GM12878 (cell line): Measurements from ENCODE around the gene REV1. TPM values are rescaled to one million over a fixed set of nuclear protein-coding genes. Genes with fewer than 3 reads are reported as not detected.
A peak's percentile ranks its signal among the peaks of the same experiment; 100 is the strongest.

Source experiments
- ATAC-seq: fragments of 200-7000 bp; cut with Tn5 transposase; 3 replicates; pipeline ENCODE4 v1.9.1; 2020; ENCODE audit warnings: mild to moderate bottlenecking, moderate library complexity
- BruUV-seq: library from RNA; stranded (reverse); fragments of 400-500 nt; replicated peaks from 2 replicates; lab custom pipeline; 2021; lab: Mats Ljungman, UMichigan
- CTCF ChIA-PET: fragments of 300-600 bp; sonication (Branson Sonifier 250); formaldehyde crosslinking; extraction: SDS; loops from one replicate; lab custom pipeline; 2021; ENCODE audit warnings: inconsistent platforms; lab: Yijun Ruan, JAX
- POLR2A ChIA-PET: fragments of 350-600 bp; formaldehyde crosslinking; extraction: SDS; loops from one replicate; lab custom pipeline; 2021; ENCODE audit warnings: inconsistent platforms; lab: Charles Lee
- RAD21 ChIA-PET: fragments of 300-600 bp; sonication (Branson Sonifier 250); formaldehyde crosslinking; loops from one replicate; lab custom pipeline; 2023; ENCODE audit warnings: antibody characterized with exemption; ENCODE audit not compliant: unreplicated experiment; lab: Charles Lee
- SMC1A ChIA-PET: fragments of 300-600 bp; sonication (Branson Sonifier 250); formaldehyde crosslinking; loops from one replicate; lab custom pipeline; 2023; ENCODE audit not compliant: unreplicated experiment, uncharacterized antibody; lab: Charles Lee
- DNase-seq: peaks from one replicate; pipeline ENCODE4 v3.0.0-alpha.2; 2011; ENCODE audit warnings: low read depth, low spot score
- FAIRE-seq: peaks from 3 replicates; lab custom pipeline; 2011; peaks lifted over from hg19 to GRCh38; lab: Jason Lieb, UNC
- H2AFZ ChIP-seq: 2 replicates; pipeline ENCODE4 v1.6.0; 2011; ENCODE audit warnings: low read depth, low read length, control low read depth; ENCODE audit not compliant: control insufficient read depth
- H3K27ac ChIP-seq: 2 replicates; pipeline ENCODE4 v1.5.1; 2011; ENCODE audit warnings: control low read depth; ENCODE audit not compliant: control insufficient read depth, insufficient read depth
- H3K27me3 ChIP-seq, 2 experiments: replicated peaks in 1 of 2; 2 replicates each; pipeline versions ENCODE4 v1.6.0 to v1.6.1; 2011; ENCODE audit warnings: low read length in 1 of 2; ENCODE audit not compliant: control insufficient read depth in 2 of 2, insufficient read depth in 2 of 2
- H3K36me3 ChIP-seq, 2 experiments: 2 replicates each; pipeline ENCODE4 v1.5.1; 2011; ENCODE audit warnings: low read length in 1 of 2; ENCODE audit not compliant: control insufficient read depth in 2 of 2, insufficient read depth in 2 of 2
- H3K4me1 ChIP-seq: 2 replicates; pipeline ENCODE4 v1.6.1; 2011; ENCODE audit warnings: mild to moderate bottlenecking, low read length, moderate library complexity, mixed read lengths; ENCODE audit not compliant: control insufficient read depth, insufficient read depth
- H3K4me2 ChIP-seq: 2 replicates; pipeline ENCODE4 v1.6.0; 2011; ENCODE audit warnings: control low read depth; ENCODE audit not compliant: control insufficient read depth, insufficient read depth
- H3K4me3 ChIP-seq: fragments of 200-600 bp; sonication (generic); 2 replicates; pipeline ENCODE4 v1.5.1; 2016
- H3K79me2 ChIP-seq: 2 replicates; pipeline ENCODE4 v1.6.0; 2011; ENCODE audit warnings: low read length; ENCODE audit not compliant: control insufficient read depth, insufficient read depth
- H3K9ac ChIP-seq: 2 replicates; pipeline ENCODE4 v1.8.0; 2011; ENCODE audit warnings: low read length, control low read depth, mixed read lengths; ENCODE audit not compliant: control insufficient read depth, insufficient read depth
- H3K9me3 ChIP-seq: replicated peaks from 3 replicates; pipeline ENCODE4 v1.5.1; 2011; ENCODE audit warnings: mild to moderate bottlenecking, low read length; ENCODE audit not compliant: control insufficient read depth, insufficient read depth
- H4K20me1 ChIP-seq: 2 replicates; pipeline ENCODE4 v1.6.0; 2011; ENCODE audit not compliant: control insufficient read depth, insufficient read depth
- ATF7 ChIP-seq: fragments of 450-650 bp; IDR thresholded peaks from 2 replicates; pipeline ENCODE4 v1.6.1; 2016; ENCODE audit warnings: low read depth, mild to moderate bottlenecking
- BHLHE40 ChIP-seq, 2 experiments: fragments of 450-650 bp in 1 of 2; IDR thresholded peaks; 2 replicates each; pipeline ENCODE4 v1.6.1; 2011 to 2017; ENCODE audit warnings: low read depth in 2 of 2, borderline replicate concordance in 1 of 2, improper control_type of control experiment in 1 of 2, low read length in 1 of 2, mild to moderate bottlenecking in 1 of 2
- BMI1 ChIP-seq: fragments of 450-650 bp; IDR thresholded peaks from 2 replicates; pipeline ENCODE4 v1.6.1; 2016; ENCODE audit warnings: mild to moderate bottlenecking, moderate library complexity, borderline replicate concordance
- BRCA1 ChIP-seq: IDR thresholded peaks from 2 replicates; pipeline ENCODE4 v1.6.1; 2011; ENCODE audit warnings: low read depth, low read length, improper control_type of control experiment
- CTCF ChIP-seq, 3 experiments: IDR thresholded peaks in 2 of 3; conservative IDR thresholded peaks in 1 of 3; 2 replicates each; pipeline ENCODE4 v1.5.1; 2011; ENCODE audit warnings: low read depth in 3 of 3, low read length in 3 of 3, mild to moderate bottlenecking in 3 of 3, control low read depth in 2 of 3, moderate library complexity in 2 of 3, inconsistent platforms in 1 of 3, mixed read lengths in 1 of 3; ENCODE audit not compliant: control insufficient read depth in 2 of 3, insufficient read depth in 1 of 3; ENCODE audit errors: extremely low read depth in 1 of 3
- DPF2 ChIP-seq: fragments of 450-650 bp; IDR thresholded peaks from 2 replicates; pipeline ENCODE4 v1.6.1; 2017; ENCODE audit warnings: mild to moderate bottlenecking
- EGR1 ChIP-seq, 2 experiments: IDR thresholded peaks; 1 replicate in 1 of 2; 2 replicates in 1 of 2; pipeline ENCODE4 v1.6.1; 2011 to 2012; ENCODE audit warnings: low read depth in 2 of 2, low read length in 2 of 2, borderline replicate concordance in 1 of 2, mild to moderate bottlenecking in 1 of 2, moderate library complexity in 1 of 2
- HCFC1 ChIP-seq: fragments of 150-350 bp; IDR thresholded peaks from 2 replicates; pipeline ENCODE4 v1.6.1; 2014; ENCODE audit warnings: low read length
- IKZF2 ChIP-seq, 2 experiments: fragments of 450-650 bp; IDR thresholded peaks; 2 replicates each; pipeline ENCODE4 v1.6.1; 2017; ENCODE audit warnings: mild to moderate bottlenecking in 2 of 2, moderate library complexity in 2 of 2
- IRF5 ChIP-seq: fragments of 450-650 bp; IDR thresholded peaks from 2 replicates; pipeline ENCODE4 v1.6.1; 2017; ENCODE audit warnings: borderline replicate concordance
- KLF5 ChIP-seq: fragments of 450-650 bp; IDR thresholded peaks from 2 replicates; pipeline ENCODE4 v1.6.1; 2014; ENCODE audit warnings: mild to moderate bottlenecking; ENCODE audit not compliant: partially characterized antibody
- MEF2A ChIP-seq: IDR thresholded peaks from 2 replicates; pipeline ENCODE4 v1.6.1; 2011; ENCODE audit warnings: low read depth, mild to moderate bottlenecking, low read length, moderate library complexity; ENCODE audit not compliant: insufficient read depth
- MTA2 ChIP-seq: fragments of 450-650 bp; IDR thresholded peaks from 2 replicates; pipeline ENCODE4 v1.6.1; 2016; ENCODE audit warnings: low read depth, mild to moderate bottlenecking, moderate library complexity
- NFYA ChIP-seq: IDR thresholded peaks from 2 replicates; pipeline ENCODE4 v1.6.1; 2011; ENCODE audit warnings: low read depth, mild to moderate bottlenecking, low read length, improper control_type of control experiment, borderline replicate concordance
- NR2C1 ChIP-seq: fragments of 450-650 bp; IDR thresholded peaks from 2 replicates; pipeline ENCODE4 v1.6.1; 2017; ENCODE audit warnings: antibody characterized with exemption, mild to moderate bottlenecking, moderate library complexity
- ZNF207 ChIP-seq: fragments of 450-650 bp; IDR thresholded peaks from 2 replicates; pipeline ENCODE4 v1.6.1; 2014; ENCODE audit warnings: antibody characterized with exemption, mild to moderate bottlenecking, borderline replicate concordance
- WGBS: methylation state at CpG from one replicate; pipeline ENCODE4 v1.1.6; 2016; ENCODE audit warnings: low lambda C conversion rate; ENCODE audit not compliant: insufficient replicate concordance, insufficient coverage; ENCODE audit errors: missing lambda C conversion rate; 5-methylcytosine and 5-hydroxymethylcytosine counted together
- in situ Hi-C: fragments of 300-500 bp; cut with MboI; formaldehyde crosslinking; loops from 9 replicates; pipeline ENCODE4 v1.14.3; 2018; ENCODE audit warnings: mixed read lengths
- intact Hi-C: fragments of 100-400 bp; cut with micrococcal nuclease; formaldehyde crosslinking; loops from one replicate; pipeline ENCODE4 v1.14.2; 2022; ENCODE audit not compliant: unreplicated experiment
- polyA plus RNA-seq, 11 experiments: library from polyadenylated mRNA; depleted of rRNA in 4 of 11; unstranded in 6 of 11; stranded (reverse) in 5 of 11; fragments of >200 nt; fragmentation: Nextera tagmentation in 4 of 11; fragmentation: Illumina TruSeq in 1 of 11; extraction: Ambion mirVana in 4 of 11; extraction: Trizol in 1 of 11; gene quantifications; 1 replicate in 1 of 11; 2 replicates in 10 of 11; pipeline versions ENCODE4 v1.2.1 to v1.2.3, GENCODE V29; 2011 to 2016; ENCODE audit warnings: inconsistent platforms in 2 of 11, missing spikeins in 2 of 11, low read depth in 1 of 11
- total RNA-seq, 4 experiments: library from RNA; depleted of rRNA in 3 of 4; stranded (reverse); fragments of >200 nt in 3 of 4; fragmentation: Illumina TruSeq in 1 of 4; extraction: Trizol in 1 of 4; gene quantifications; 2 replicates each; pipeline versions ENCODE4 v1.2.1 to v1.2.3, GENCODE V29; 2013 to 2021
- TF ChIP-seq, protein P1 (sequence below): fragments of 450-650 bp; IDR thresholded peaks from 2 replicates; pipeline ENCODE4 v1.6.1; 2017; ENCODE audit warnings: antibody characterized with exemption, mild to moderate bottlenecking, moderate library complexity

REV1 gene
- total and polyA plus RNA-seq, 10 of the 15 experiments (the other 5 are each of a cell fraction or from before 2014, with no cell fraction given): 11.3 to 46.8 (median 29.0) TPM

DNA sequence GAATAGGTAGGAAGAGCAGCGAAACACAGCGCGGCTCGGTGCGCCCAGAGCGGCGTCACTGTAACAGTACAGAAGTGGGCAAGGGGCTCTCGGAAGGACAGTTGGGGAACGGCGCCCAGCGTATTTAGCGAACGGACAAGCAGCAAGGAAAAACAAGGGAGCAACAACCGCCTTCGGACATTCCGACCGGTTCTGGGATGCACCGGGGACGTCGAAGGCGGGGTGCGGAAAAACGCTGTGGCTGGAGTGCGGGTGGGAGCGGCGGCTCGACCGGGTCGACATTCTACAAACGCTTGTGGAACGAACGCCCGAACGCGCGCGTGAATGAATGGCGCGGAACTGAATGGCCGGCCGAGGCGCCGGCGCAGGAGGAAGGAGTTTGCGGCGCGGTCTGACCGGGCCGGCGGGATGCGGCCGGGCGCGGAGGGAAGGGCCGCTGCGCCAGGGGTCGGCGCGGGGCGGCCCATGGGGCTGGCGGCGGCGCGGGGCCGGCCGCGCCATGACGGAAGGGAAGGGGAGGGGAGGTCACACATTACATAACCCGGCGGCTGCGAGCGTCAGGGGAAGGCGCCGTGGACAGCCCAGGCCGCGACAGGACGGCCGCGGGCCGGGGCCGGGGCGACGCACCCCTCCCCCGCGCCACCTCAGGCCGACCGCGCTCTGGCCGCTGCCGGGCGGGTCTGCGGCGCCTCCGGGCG is 605 bp downstream of the REV1 start:
- CTCF ChIA-PET: interaction anchor here (1.0 kb wide), 1 partner anchor 152 kb away, joined by 3 read pairs; the partner anchor contains the start of gene EIF5B
- DNase-seq: no peak
- intact Hi-C loops: loop anchor here (5.0 kb wide), 1 partner anchor 307 kb away; the partner anchor contains the start of genes MITD1 and MRPL30
- POLR2A ChIA-PET: no interaction called here
- RAD21 ChIA-PET: no interaction called here
- peak overlapping the region; percentile 93 for H3K9ac ChIP-seq
- H3K27me3 ChIP-seq: no peaks in the 10 kb centered on the region
- FAIRE-seq: no peak
- SMC1A ChIA-PET: interaction anchor here (1.5 kb wide), 1 partner anchor 48 kb away, joined by 3 read pairs; no protein-coding TSS in a partner anchor
- no peaks in the 10 kb centered on the region for H3K9me3 ChIP-seq
- H2AFZ ChIP-seq: peak overlapping the region; percentile 82
- H3K4me2 ChIP-seq: peak overlapping the region; percentile 91; the same call in 1 of the 2 replicates
- in situ Hi-C loops: loop anchor here (5.0 to 25.0 kb wide), 2 partner anchors 42 to 302 kb away; partner anchors contain the start of genes MITD1 and MRPL30
- H3K27ac ChIP-seq: peak overlapping the region; percentile 63
- no TSS peak for BruUV-seq
- peaks cover 50% of the 10 kb centered on the region for H3K79me2 ChIP-seq
- H4K20me1 ChIP-seq: no peaks in the 10 kb centered on the region
- H3K36me3 ChIP-seq: no peaks in the 10 kb centered on the region
- peak; percentile 31 for ATAC-seq
- peak overlapping the region; percentile 79 for H3K4me3 ChIP-seq
- WGBS: 1% methylated on average over 81 of the region's 95 CpGs
- peaks cover 10% of the 10 kb centered on the region for H3K4me1 ChIP-seq
- TF ChIP-seq DPF2: no peak
- TF ChIP-seq, protein P1, sequence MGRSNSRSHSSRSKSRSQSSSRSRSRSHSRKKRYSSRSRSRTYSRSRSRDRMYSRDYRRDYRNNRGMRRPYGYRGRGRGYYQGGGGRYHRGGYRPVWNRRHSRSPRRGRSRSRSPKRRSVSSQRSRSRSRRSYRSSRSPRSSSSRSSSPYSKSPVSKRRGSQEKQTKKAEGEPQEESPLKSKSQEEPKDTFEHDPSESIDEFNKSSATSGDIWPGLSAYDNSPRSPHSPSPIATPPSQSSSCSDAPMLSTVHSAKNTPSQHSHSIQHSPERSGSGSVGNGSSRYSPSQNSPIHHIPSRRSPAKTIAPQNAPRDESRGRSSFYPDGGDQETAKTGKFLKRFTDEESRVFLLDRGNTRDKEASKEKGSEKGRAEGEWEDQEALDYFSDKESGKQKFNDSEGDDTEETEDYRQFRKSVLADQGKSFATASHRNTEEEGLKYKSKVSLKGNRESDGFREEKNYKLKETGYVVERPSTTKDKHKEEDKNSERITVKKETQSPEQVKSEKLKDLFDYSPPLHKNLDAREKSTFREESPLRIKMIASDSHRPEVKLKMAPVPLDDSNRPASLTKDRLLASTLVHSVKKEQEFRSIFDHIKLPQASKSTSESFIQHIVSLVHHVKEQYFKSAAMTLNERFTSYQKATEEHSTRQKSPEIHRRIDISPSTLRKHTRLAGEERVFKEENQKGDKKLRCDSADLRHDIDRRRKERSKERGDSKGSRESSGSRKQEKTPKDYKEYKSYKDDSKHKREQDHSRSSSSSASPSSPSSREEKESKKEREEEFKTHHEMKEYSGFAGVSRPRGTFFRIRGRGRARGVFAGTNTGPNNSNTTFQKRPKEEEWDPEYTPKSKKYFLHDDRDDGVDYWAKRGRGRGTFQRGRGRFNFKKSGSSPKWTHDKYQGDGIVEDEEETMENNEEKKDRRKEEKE: no peak
- no peak for TF ChIP-seq ZNF207
- no peak for TF ChIP-seq BMI1
- TF ChIP-seq NR2C1: peak; percentile 30; the same call in 1 of the 2 replicates
- TF ChIP-seq NFYA: no peak
- no peak for TF ChIP-seq HCFC1
- TF ChIP-seq CTCF (IDR thresholded peaks at IDR 0.05 in 2 of 3, conservative IDR thresholded peaks at IDR 0.05 in 1 of 3; ENCODE audit: control insufficient read depth in 2 of 3, extremely low read depth in 1 of 3, insufficient read depth in 1 of 3, low read depth in 3 of 3, low read length in 3 of 3): no peak
- TF ChIP-seq MEF2A: no peak
- TF ChIP-seq EGR1 (IDR thresholded peaks at IDR 0.05; ENCODE audit: borderline replicate concordance in 1 of 2, low read depth in 2 of 2, low read length in 2 of 2): 0 out of 3 replicates have a peak, but pooled peaks of 1 of the 2 experiments have one; percentile 31
- no peak for TF ChIP-seq ATF7
- no peak for TF ChIP-seq BHLHE40 (IDR thresholded peaks at IDR 0.05; ENCODE audit: borderline replicate concordance in 1 of 2, low read depth in 2 of 2, low read length in 1 of 2)
- TF ChIP-seq BRCA1: no peak
- TF ChIP-seq IRF5: no peak
- TF ChIP-seq IKZF2 (IDR thresholded peaks at IDR 0.05): no peak
- no peak for TF ChIP-seq KLF5
- TF ChIP-seq MTA2: 0 out of 2 replicates have a peak, but pooled peaks have one; percentile 13
